HCT116 (cell line): ENCODE results near the gene CCDC127. TPM values are rescaled to one million over a fixed set of nuclear protein-coding genes. Genes with fewer than 3 reads are reported as not detected.

ENCODE experiments used
- ATAC-seq: fragments of 200-7000 bp; cut with Tn5 transposase; 2 replicates; pipeline ENCODE4 v1.9.1; 2020; ENCODE audit warnings: mild to moderate bottlenecking, moderate library complexity
- BruUV-seq: library from RNA; stranded (reverse); fragments of 400-500 nt; replicated peaks from 2 replicates; lab custom pipeline; 2021; lab: Mats Ljungman, UMichigan
- CTCF ChIA-PET: fragments of 300-600 bp; sonication (Branson Sonifier 250); formaldehyde crosslinking; loops from one replicate; lab custom pipeline; 2021; ENCODE audit warnings: antibody characterized with exemption; lab: Charles Lee
- POLR2A ChIA-PET: fragments of 300-600, 350-600 bp; sonication (Branson Sonifier 250); formaldehyde crosslinking; loops from one replicate; lab custom pipeline; 2021; ENCODE audit warnings: antibody characterized with exemption; lab: Charles Lee
- RAD21 ChIA-PET, 2 experiments: fragments of 300-600 bp; sonication (Branson Sonifier 250); formaldehyde crosslinking; loops; one replicate each; lab custom pipeline; 2023; ENCODE audit warnings: low total read pairs in 2 of 2; ENCODE audit not compliant: uncharacterized antibody in 2 of 2, unreplicated experiment in 2 of 2, low non-redundant PET in 1 of 2; lab: Charles Lee
- DNase-seq: peaks from one replicate; pipeline ENCODE4 v3.0.0-alpha.2; 2010; ENCODE audit warnings: low read depth, low spot score
- H2AFZ ChIP-seq: fragments of 200-600 bp; shearing (Covaris generic), sonication (generic); 2 replicates; pipeline ENCODE4 v1.6.1; 2017; ENCODE audit warnings: low read depth, mixed run types, mixed read lengths, antibody characterized with exemption, low read length; ENCODE audit not compliant: poor library complexity, severe bottlenecking
- H3K27ac ChIP-seq: 2 replicates; pipeline ENCODE4 v1.5.1; 2012; ENCODE audit warnings: low read depth, low read length
- H3K27me3 ChIP-seq: fragments of 200-600 bp; sonication (generic); 2 replicates; pipeline ENCODE4 v1.6.1; 2016; ENCODE audit warnings: mixed run types, low read length, mixed read lengths; ENCODE audit not compliant: insufficient read depth
- H3K36me3 ChIP-seq, 2 experiments: fragments of 200-500 bp in 1 of 2; fragments of 200-600 bp in 1 of 2; sonication (Bioruptor generic) in 1 of 2; sonication (generic) in 1 of 2; 2 replicates each; pipeline versions ENCODE4 v1.5.1 to v1.6.1; 2014 to 2016; ENCODE audit warnings: low read length in 2 of 2, inconsistent platforms in 1 of 2, mixed read lengths in 1 of 2, mixed run types in 1 of 2; ENCODE audit not compliant: insufficient read depth in 2 of 2, control insufficient read depth in 1 of 2
- H3K4me1 ChIP-seq, 2 experiments: fragments of 200-600 bp in 1 of 2; sonication (generic) in 1 of 2; 2 replicates each; pipeline versions ENCODE4 v1.5.1 to v1.6.1; 2012 to 2017; ENCODE audit warnings: low read length in 2 of 2, inconsistent platforms in 1 of 2, mild to moderate bottlenecking in 1 of 2, mixed read lengths in 1 of 2, mixed run types in 1 of 2, moderate library complexity in 1 of 2; ENCODE audit not compliant: insufficient read depth in 2 of 2, control insufficient read depth in 1 of 2
- H3K4me2 ChIP-seq: fragments of 200-600 bp; sonication (generic); 2 replicates; pipeline ENCODE4 v1.6.1; 2017; ENCODE audit warnings: mixed run types, low read length, mixed read lengths
- H3K4me3 ChIP-seq, 2 experiments: fragments of 200-600 bp in 1 of 2; sonication (generic) in 1 of 2; replicated peaks in 1 of 2; 2 replicates each; pipeline ENCODE4 v1.5.1; 2011 to 2016; ENCODE audit warnings: low read length in 2 of 2, control low read depth in 1 of 2, low read depth in 1 of 2, mild to moderate bottlenecking in 1 of 2, mixed read lengths in 1 of 2, mixed run types in 1 of 2
- H3K79me2 ChIP-seq: fragments of 200-600 bp; sonication (generic); 2 replicates; pipeline ENCODE4 v1.6.1; 2017; ENCODE audit warnings: mild to moderate bottlenecking, mixed run types, low read length, moderate library complexity, mixed read lengths; ENCODE audit not compliant: insufficient read depth
- H3K9ac ChIP-seq: fragments of 200-600 bp; sonication (generic); 2 replicates; pipeline ENCODE4 v1.6.1; 2016; ENCODE audit warnings: low read length, mixed read lengths
- H3K9me2 ChIP-seq: fragments of 200-600 bp; sonication (generic), shearing (Covaris generic); 2 replicates; pipeline ENCODE4 v1.6.1; 2017; ENCODE audit warnings: mixed run types, mild to moderate bottlenecking, moderate library complexity; ENCODE audit not compliant: insufficient read depth
- H3K9me3 ChIP-seq, 2 experiments: fragments of 200-500 bp in 1 of 2; fragments of 200-600 bp in 1 of 2; sonication (Bioruptor generic) in 1 of 2; sonication (generic) in 1 of 2; 2 replicates each; pipeline ENCODE4 v1.6.1; 2014 to 2017; ENCODE audit warnings: low read length in 2 of 2, mixed read lengths in 2 of 2, inconsistent platforms in 1 of 2, low read depth in 1 of 2, mild to moderate bottlenecking in 1 of 2, mixed run types in 1 of 2, moderate library complexity in 1 of 2; ENCODE audit not compliant: control insufficient read depth in 1 of 2, insufficient read depth in 1 of 2
- H4K20me1 ChIP-seq: fragments of 200-600 bp; sonication (generic), shearing (Covaris generic); 2 replicates; pipeline ENCODE4 v1.6.1; 2017; ENCODE audit warnings: mixed run types, mild to moderate bottlenecking, moderate library complexity; ENCODE audit not compliant: insufficient read depth
- CTCF ChIP-seq, 3 experiments: fragments of 200-600 bp in 1 of 3; sonication (generic) in 1 of 3; IDR thresholded peaks in 2 of 3; conservative IDR thresholded peaks in 1 of 3; 2 replicates each; pipeline ENCODE4 v1.5.1; 2012 to 2017; ENCODE audit warnings: low read depth in 2 of 3, low read length in 2 of 3, antibody characterized with exemption in 1 of 3, borderline replicate concordance in 1 of 3, control low read depth in 1 of 3, mild to moderate bottlenecking in 1 of 3, mixed read lengths in 1 of 3, mixed run types in 1 of 3, moderate library complexity in 1 of 3; ENCODE audit not compliant: insufficient read depth in 1 of 3
- POLR2A ChIP-seq: IDR thresholded peaks from 2 replicates; pipeline ENCODE4 v1.7.0; 2011; ENCODE audit warnings: borderline replicate concordance; ENCODE audit not compliant: insufficient read depth, insufficient read length; ENCODE audit errors: extremely low read depth
- RAD21 ChIP-seq: IDR thresholded peaks from 2 replicates; pipeline ENCODE4 v1.6.1; 2012; ENCODE audit warnings: low read depth, mild to moderate bottlenecking
- SIN3A ChIP-seq: IDR thresholded peaks from 2 replicates; pipeline ENCODE4 v1.6.1; 2012; ENCODE audit warnings: low read depth
- SP1 ChIP-seq: IDR thresholded peaks from 2 replicates; pipeline ENCODE4 v1.6.1; 2012; ENCODE audit warnings: low read depth
- SRF ChIP-seq: IDR thresholded peaks from 2 replicates; pipeline ENCODE4 v1.6.1; 2012; ENCODE audit warnings: low read depth
- TCF7L2 ChIP-seq: IDR thresholded peaks from 2 replicates; pipeline ENCODE4 v1.7.0; 2011; ENCODE audit warnings: borderline replicate concordance, inconsistent platforms; ENCODE audit not compliant: insufficient read depth, insufficient read length; ENCODE audit errors: extremely low read depth
- YY1 ChIP-seq: IDR thresholded peaks from 2 replicates; pipeline ENCODE4 v1.6.1; 2011; ENCODE audit warnings: low read length, low read depth, moderate library complexity, mild to moderate bottlenecking; ENCODE audit not compliant: insufficient replicate concordance; ENCODE audit errors: extremely low read depth
- ZFX ChIP-seq: fragments of 450-650 bp; IDR thresholded peaks from 2 replicates; pipeline ENCODE4 v1.6.1; 2017
- ZNF274 ChIP-seq: fragments of 200-500 bp; sonication (Bioruptor generic); IDR thresholded peaks from 2 replicates; pipeline ENCODE4 v1.6.1; 2014; ENCODE audit warnings: mild to moderate bottlenecking, low read depth, low read length, inconsistent platforms
- intact Hi-C: fragments of 100-400 bp; cut with micrococcal nuclease; formaldehyde crosslinking; loops from 2 replicates; pipeline ENCODE4 v1.10.0; 2022
- total RNA-seq: library from RNA; stranded (reverse); gene quantifications from one replicate; pipeline ENCODE4 v1.2.1, GENCODE V29; 2021; ENCODE audit not compliant: unreplicated experiment

Gene CCDC127
- total RNA-seq, 1 experiment from 2014 or later: 5.1 TPM

GRCh38 chr5:174876-175465, 43.0 kb downstream of the CCDC127 start:
- Histone ChIP-seq H3K79me2 (no peaks in the 10 kb centered on the region), H3K9me2 (no peaks in the 10 kb centered on the region), H3K9ac (no peak overlapping the region), H3K36me3 (no peaks in the 10 kb centered on the region), H3K4me3 (no peak overlapping the region), H3K27me3 (peaks cover 8% of the 10 kb centered on the region; the same call in 1 of the 2 replicates), H3K4me2 (no peak overlapping the region), H3K9me3 (no peaks in the 10 kb centered on the region), H4K20me1 (no peaks in the 10 kb centered on the region), H2AFZ (no peak overlapping the region), H3K27ac (no peak overlapping the region), H3K4me1 (no peaks in the 10 kb centered on the region)
- intact Hi-C loops: no loop called here
- ATAC-seq (no peak), DNase-seq (no peak)
- ChIA-PET CTCF (no interaction called here), POLR2A (no interaction called here), RAD21 (no interaction called here)
- no TSS peak for BruUV-seq
- TF ChIP-seq RAD21: no peak
- TF ChIP-seq ZFX: no peak
- TF ChIP-seq SIN3A: no peak
- TF ChIP-seq TCF7L2: no peak
- TF ChIP-seq ZNF274: no peak
- no peak for TF ChIP-seq YY1
- no peak for TF ChIP-seq CTCF (IDR thresholded peaks at IDR 0.05 in 2 of 3, conservative IDR thresholded peaks at IDR 0.05 in 1 of 3; ENCODE audit: borderline replicate concordance in 1 of 3, insufficient read depth in 1 of 3, low read depth in 2 of 3, low read length in 2 of 3)
- TF ChIP-seq SRF: no peak
- TF ChIP-seq POLR2A: no peak
- TF ChIP-seq SP1: no peak
- TF ChIP-seq, all 23 proteins: peak for 0
